T-helper 17 cell (primary cell): ENCODE data around the gene RPL6. TPM values are rescaled to one million over a fixed set of nuclear protein-coding genes. Genes with fewer than 3 reads are reported as not detected.
A peak's percentile ranks its signal among the peaks of the same experiment; 100 is the strongest.

Experiments used
- ATAC-seq: fragments of 150-1000 bp; cut with Tn5 transposase; 2 replicates; pipeline ENCODE4 v1.10.0; 2021; ENCODE audit warnings: mild to moderate bottlenecking, moderate library complexity
- DNase-seq, 3 donors: peaks; one replicate each; pipeline versions ENCODE4 v3.0.0 to v3.0.0-alpha.2; 2020 to 2021
- H3K9me3 ChIP-seq: one replicate; pipeline ENCODE4 v1.7.0; 2013; ENCODE audit warnings: low read length, mild to moderate bottlenecking; ENCODE audit not compliant: control insufficient read depth, poor library complexity, severe bottlenecking
- H3K27ac Mint-ChIP-seq: one replicate; pipeline ENCODE4 v1.8.0; 2022; ENCODE audit warnings: mild to moderate bottlenecking, moderate library complexity, mixed read lengths
- H3K27me3 Mint-ChIP-seq: one replicate; pipeline ENCODE4 v1.8.0; 2022; ENCODE audit warnings: mixed read lengths
- H3K36me3 Mint-ChIP-seq: one replicate; pipeline ENCODE4 v1.8.0; 2022; ENCODE audit warnings: low read depth, mixed read lengths
- H3K4me1 Mint-ChIP-seq: one replicate; pipeline ENCODE4 v1.8.0; 2022; ENCODE audit warnings: mild to moderate bottlenecking, mixed read lengths
- H3K4me3 Mint-ChIP-seq: one replicate; pipeline ENCODE4 v1.8.0; 2022; ENCODE audit warnings: mild to moderate bottlenecking, moderate library complexity, mixed read lengths
- total RNA-seq, 4 donors: library from RNA in 2 of 4; stranded (reverse) in 2 of 4; gene quantifications; one replicate each; pipeline ENCODE4 v1.2.3 and lab custom pipeline; 2022 to 2026

Gene RPL6
- total RNA-seq, 2 donors from 2014 or later, result 1,682 to 1,686 TPM

DNA sequence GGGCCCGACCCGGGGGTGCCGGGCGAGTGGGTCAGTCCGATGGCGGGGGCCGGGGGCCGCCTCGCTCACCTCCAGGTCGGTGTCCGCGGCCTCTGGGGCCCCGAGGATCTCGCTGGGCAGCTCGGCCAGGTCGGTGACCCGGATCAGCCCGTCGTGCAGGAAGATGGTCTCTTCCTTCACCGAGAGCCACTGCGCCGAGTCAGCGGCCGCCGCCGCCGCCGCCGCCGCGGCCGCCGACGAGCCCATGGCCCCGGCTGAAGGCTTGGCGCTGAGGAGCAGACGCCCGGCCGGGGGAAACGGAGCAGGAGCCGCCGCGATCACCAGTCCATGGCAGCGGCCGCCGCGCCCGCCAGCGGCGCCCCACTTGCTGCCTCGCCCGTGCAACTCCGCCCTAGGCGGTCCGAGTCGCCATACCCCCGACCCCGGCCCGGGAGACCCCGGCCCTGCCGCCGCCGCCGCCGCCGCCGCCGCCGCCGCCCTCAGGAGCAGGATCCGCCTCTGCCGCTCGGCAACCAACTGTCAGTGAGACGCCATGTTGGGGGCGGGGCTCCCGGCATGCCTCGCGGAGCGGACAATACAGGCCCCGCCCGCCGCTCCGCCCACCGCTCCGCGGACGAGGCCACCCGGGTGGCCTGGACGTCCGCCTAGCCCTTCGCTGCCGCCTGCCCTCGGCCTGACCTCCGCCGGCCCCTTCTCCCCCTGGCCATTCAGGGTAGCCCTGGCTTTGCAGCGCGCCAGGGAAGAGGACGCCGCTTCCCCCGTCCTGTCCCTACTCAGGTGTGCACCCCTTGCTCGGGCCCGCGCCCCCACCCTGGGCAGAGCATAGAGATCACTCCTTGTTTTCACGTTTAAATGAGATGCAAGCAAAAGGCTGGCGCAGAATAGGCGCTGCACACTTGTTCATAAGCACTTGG, 27.3 kb downstream of the RPL6 start, which contains the start of gene HECTD4:
Gene HECTD4 (minus strand): TSS at position 549 of the 914 bp plus-strand sequence. CDS start 303 bp downstream, at position 246.
- Mint-ChIP-seq H3K27me3 (no peaks in the 10 kb centered on the region), H3K27ac (peak within 1 kb of the TSS; percentile 80), H3K4me3 (peak within 1 kb of the TSS; percentile 98), H3K4me1 (peaks cover 15% of the 10 kb centered on the region), H3K36me3 (peaks cover 4% of the 10 kb centered on the region)
- DNase-seq, result peak; percentile 88 to 95 (median 88)
- peak; percentile 98 for ATAC-seq
- no peaks in the 10 kb centered on the region for H3K9me3 ChIP-seq

DNA sequence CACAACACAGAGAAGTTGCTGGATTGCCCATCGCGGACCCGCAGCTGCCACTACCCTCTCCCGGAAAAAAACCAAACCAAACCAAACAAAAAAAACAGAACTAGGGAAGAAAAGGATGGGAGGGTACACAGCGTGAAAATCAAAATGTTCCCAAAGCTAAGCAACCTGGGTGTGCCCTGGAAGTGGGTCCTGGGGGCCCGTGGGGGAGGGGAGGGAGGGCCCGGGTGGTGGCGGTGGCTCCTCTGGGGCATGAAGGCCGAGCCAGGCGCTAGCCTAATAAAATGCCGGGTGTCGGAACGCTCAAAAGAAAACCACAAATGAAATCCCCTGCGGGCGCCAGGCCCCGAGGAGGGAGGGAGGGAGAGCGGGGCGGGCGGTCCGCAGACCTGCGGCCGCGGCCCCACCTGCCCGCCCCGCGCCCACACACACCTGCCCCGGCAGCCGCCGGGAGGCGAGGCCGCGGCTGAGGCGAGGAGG, 28.0 kb downstream of the RPL6 start:
- Mint-ChIP-seq H3K4me1 (peaks cover 16% of the 10 kb centered on the region), H3K4me3 (peak overlapping the region; percentile 98), H3K27ac (peak overlapping the region; percentile 80), H3K27me3 (no peaks in the 10 kb centered on the region), H3K36me3 (peaks cover 4% of the 10 kb centered on the region)
- ATAC-seq, result peak; percentile 35
- peak in 2 of 3 donors; percentile 31 to 34 for DNase-seq
- H3K9me3 ChIP-seq, result no peaks in the 10 kb centered on the region

DNA sequence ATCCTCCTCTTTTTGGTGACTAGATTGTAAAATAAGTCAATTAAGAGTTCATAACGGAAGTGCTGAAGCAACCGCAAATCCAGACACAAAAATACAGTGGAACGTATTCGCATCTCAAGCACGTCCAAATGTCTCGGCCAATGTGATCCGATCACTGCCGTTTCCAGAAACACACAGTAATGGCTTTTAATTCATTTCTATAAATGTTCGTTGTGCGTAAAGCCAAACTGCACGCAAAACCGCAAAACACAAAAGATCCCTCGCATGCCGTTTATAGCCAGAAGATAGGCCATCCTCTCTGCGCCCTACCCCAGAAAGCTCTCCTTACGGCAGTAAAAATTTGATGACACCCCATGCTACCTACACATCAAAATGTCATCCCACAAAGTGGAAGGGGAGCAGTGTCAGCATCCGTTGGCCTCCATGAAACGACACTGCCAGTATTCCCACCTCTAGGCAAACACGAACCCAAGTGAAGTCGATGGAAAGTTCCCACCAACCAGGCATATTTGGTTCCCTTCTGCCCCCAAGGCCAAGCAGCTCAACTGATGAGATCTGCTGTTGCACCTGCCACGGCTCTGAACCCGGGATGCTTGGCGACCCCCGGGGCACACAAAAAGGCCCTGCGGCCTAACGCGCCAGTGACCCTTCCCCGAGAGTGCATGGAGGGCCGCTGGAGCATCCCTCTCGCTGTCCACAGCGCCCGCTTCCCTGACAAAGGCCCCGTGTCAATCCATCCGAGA, 28.6 kb downstream of the RPL6 start:
- peak overlapping the region; percentile 98 for H3K4me3 Mint-ChIP-seq
- ATAC-seq (no peak), DNase-seq (no peak)
- peaks cover 4% of the 10 kb centered on the region for H3K36me3 Mint-ChIP-seq
- peak overlapping the region; percentile 80 for H3K27ac Mint-ChIP-seq
- peaks cover 14% of the 10 kb centered on the region for H3K4me1 Mint-ChIP-seq
- no peaks in the 10 kb centered on the region for H3K27me3 Mint-ChIP-seq
- no peaks in the 10 kb centered on the region for H3K9me3 ChIP-seq

DNA sequence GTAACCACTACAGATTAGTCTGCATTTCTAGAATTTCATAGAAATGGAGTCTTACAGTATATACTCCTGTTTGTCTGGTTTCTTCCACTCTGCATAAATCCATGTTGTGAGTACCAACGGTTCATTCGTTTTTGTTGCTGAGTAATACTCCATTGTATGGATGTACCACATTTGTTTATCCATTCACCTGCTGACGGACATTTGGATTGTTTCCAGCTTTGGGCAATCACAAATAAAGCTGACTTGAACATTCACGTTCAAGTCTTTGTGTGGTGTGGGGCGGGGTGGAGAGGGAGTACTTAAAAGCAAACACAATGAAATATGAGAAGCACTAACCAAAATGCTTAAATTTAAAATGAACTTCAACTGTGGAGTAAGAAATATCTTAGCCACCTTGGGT, 34.3 kb downstream of the RPL6 start:
- DNase-seq (no peak), ATAC-seq (no peak)
- H3K4me3 Mint-ChIP-seq, result no peak overlapping the region
- no peak overlapping the region for H3K27ac Mint-ChIP-seq
- H3K4me1 Mint-ChIP-seq, result peaks cover 16% of the 10 kb centered on the region
- H3K27me3 Mint-ChIP-seq, result no peaks in the 10 kb centered on the region
- H3K9me3 ChIP-seq, result no peaks in the 10 kb centered on the region
- H3K36me3 Mint-ChIP-seq, result peaks cover 2% of the 10 kb centered on the region

DNA sequence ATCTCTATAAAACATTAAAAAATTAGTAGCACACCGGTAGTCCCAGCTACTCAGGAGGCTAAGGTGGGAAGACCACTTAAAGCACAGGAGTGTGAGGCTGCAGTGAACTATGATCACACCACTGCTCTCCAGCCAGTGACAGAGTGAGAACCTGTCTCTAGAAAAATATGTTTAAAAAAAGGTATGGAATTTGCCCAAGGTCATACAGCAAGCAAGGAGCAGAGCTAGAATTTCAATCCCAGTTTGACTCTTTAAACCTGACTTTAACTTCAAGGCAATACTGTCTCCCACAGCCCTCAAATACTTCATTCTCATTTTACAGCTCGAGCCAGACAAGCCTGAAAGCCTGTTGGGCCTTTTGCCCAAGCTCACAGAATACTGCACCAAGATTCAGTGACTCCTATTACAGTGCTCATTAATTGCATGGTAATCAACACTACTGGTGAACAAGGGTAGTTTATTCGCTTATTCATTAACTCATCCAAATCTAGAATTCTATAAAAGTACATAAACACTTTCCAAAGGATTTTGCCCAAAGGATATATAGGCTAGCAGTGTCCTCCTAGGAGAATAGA, 35.2 kb downstream of the RPL6 start:
- no peaks in the 10 kb centered on the region for H3K9me3 ChIP-seq
- Mint-ChIP-seq H3K36me3 (peaks cover 4% of the 10 kb centered on the region), H3K27ac (no peak overlapping the region), H3K27me3 (no peaks in the 10 kb centered on the region), H3K4me1 (peaks cover 19% of the 10 kb centered on the region), H3K4me3 (no peak overlapping the region)
- no peak for ATAC-seq
- DNase-seq, result no peak

DNA sequence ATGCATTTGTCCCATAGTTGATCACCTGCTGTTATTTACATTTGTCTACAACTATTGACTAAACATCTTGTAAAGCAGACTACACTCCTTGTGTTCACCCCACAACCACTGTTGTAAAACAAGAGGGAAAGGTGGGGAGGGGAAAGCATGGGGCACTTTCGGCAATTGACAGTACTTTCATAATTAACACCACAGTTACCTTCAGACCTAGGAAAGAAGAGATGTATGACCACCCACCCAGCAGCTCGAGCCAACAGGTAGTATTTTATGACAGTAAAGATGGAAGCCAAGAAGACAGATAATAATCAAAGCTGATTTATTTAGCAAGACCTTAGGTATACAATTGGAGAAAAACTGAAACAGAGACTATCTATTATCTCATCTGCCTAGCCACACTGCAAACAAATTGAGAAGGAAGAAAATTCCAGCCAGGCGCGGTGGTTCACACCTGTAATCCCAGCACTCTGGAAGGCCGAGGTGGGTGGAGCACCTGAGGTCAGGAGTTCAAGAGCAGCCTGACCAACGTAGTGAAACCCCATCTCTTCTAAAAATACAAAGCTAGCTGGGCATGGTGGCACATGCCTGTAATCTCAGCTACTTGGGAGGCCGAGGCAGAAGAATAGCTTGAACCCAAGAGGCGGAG, 38.4 kb downstream of the RPL6 start:
- Mint-ChIP-seq H3K27me3 (no peaks in the 10 kb centered on the region), H3K36me3 (peaks cover 4% of the 10 kb centered on the region), H3K4me3 (no peak overlapping the region), H3K27ac (no peak overlapping the region), H3K4me1 (peaks cover 17% of the 10 kb centered on the region)
- no peak for ATAC-seq
- no peaks in the 10 kb centered on the region for H3K9me3 ChIP-seq
- DNase-seq, result no peak

DNA sequence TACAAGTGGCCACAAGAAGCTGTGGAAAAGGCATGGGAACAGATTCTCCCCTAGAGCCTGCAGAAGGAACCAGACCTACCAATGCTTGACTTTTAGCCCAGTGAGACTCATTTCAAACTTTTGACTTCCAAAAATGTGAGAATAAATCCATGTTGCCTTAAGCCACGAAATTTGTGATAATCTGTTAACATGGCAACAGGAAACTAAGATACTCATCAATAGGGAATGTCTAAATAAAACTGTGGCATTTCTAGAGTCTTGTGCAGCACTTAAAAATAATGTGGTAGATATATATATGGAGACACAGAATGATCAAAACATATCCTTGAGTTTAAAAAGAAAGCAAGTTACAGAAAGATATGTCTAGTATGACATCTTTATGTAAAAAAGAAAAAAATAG, 39.2 kb downstream of the RPL6 start:
- no peaks in the 10 kb centered on the region for H3K27me3 Mint-ChIP-seq
- H3K27ac Mint-ChIP-seq, result no peak overlapping the region
- ATAC-seq (no peak), DNase-seq (no peak)
- peaks cover 4% of the 10 kb centered on the region for H3K36me3 Mint-ChIP-seq
- peaks cover 17% of the 10 kb centered on the region for H3K4me1 Mint-ChIP-seq
- no peaks in the 10 kb centered on the region for H3K9me3 ChIP-seq
- no peak overlapping the region for H3K4me3 Mint-ChIP-seq

DNA sequence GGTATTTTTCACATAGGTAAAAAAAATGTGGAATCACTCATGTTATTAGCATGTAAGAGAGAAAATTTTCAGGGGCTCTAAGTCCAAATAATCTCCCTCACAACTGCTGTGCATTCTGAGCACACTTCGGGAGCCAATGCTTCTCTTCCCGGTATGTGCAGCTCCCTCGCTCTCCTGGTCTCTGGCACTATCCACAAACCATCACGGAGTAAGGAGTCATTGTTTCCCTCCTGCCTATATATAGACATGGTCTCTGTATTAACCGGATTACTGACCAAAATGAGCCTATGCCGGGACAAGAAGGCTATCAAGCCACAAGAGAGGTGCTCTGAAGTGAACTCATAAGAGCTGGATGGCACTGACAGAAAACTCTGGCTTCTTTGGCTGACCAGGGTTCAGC, 40.5 kb downstream of the RPL6 start:
- no peaks in the 10 kb centered on the region for H3K9me3 ChIP-seq
- H3K36me3 Mint-ChIP-seq, result peaks cover 2% of the 10 kb centered on the region
- DNase-seq, result no peak
- H3K27ac Mint-ChIP-seq, result no peak overlapping the region
- H3K4me3 Mint-ChIP-seq, result no peak overlapping the region
- no peak for ATAC-seq
- H3K27me3 Mint-ChIP-seq, result no peaks in the 10 kb centered on the region
- peaks cover 13% of the 10 kb centered on the region for H3K4me1 Mint-ChIP-seq

DNA sequence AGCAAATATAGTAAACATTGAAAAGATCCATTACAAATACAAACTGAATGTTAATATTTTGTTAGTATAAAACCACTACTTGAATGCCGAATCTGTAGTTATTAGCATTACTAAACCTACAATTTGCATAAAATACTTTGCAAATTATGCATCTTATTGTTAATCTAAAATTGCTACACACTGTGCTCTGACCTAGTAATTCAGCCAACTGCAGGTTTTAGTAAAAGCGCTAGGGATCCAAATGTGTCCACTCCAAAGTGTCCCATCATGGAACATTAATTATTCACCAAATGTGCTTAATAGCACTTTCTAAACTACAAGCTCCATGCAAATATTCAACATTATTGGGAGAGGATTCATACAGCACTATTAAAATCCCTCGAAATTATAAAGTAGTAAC, 41.4 kb downstream of the RPL6 start:
- no peaks in the 10 kb centered on the region for H3K27me3 Mint-ChIP-seq
- H3K36me3 Mint-ChIP-seq, result peaks cover 2% of the 10 kb centered on the region
- no peak overlapping the region for H3K4me3 Mint-ChIP-seq
- no peak overlapping the region for H3K27ac Mint-ChIP-seq
- DNase-seq, result no peak
- H3K9me3 ChIP-seq, result no peaks in the 10 kb centered on the region
- peaks cover 13% of the 10 kb centered on the region for H3K4me1 Mint-ChIP-seq
- ATAC-seq, result no peak

DNA sequence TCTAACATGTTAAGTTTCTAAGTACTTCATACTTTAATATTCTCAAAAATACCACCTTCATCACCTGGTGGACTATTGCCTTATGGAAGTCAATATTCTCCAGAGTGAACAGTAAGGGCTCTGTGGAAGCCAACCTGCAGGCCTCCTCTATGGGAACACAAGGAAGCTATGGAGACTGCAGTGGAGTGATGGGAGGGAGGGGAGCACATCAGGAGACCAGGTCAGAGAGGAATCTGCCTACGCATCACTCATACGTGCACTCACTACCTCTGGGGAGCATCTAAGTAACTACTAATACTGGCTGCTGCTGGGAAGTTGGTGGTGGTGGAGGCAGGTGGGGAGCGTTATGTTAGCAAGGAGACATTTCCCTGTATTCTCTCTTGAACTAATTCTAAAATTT, 47.1 kb downstream of the RPL6 start:
- ATAC-seq (no peak), DNase-seq (no peak)
- Mint-ChIP-seq H3K27me3 (no peaks in the 10 kb centered on the region), H3K27ac (no peak overlapping the region), H3K4me1 (peaks cover 8% of the 10 kb centered on the region), H3K4me3 (no peak overlapping the region), H3K36me3 (no peaks in the 10 kb centered on the region)
- no peaks in the 10 kb centered on the region for H3K9me3 ChIP-seq

DNA sequence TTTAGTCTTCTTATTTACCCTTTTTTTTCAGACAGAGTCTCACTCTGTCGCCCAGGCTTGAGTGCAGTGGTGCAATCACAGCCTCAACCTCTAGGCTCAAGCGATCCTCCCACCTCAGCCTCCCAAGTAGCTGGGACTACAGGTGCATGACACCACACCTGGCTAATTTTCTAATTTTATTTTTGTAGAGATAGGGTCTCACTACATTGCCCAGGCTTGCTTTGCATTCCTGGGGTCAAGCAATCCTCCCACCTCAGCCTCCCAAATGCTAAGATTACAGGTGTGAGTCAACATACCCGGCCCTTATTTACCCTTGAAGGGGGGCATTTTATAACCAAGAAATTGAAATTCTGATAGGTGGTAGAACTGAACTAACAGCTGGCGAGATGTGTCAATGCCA, 48.1 kb downstream of the RPL6 start:
- Mint-ChIP-seq H3K27ac (no peak overlapping the region), H3K27me3 (no peaks in the 10 kb centered on the region)

DNA sequence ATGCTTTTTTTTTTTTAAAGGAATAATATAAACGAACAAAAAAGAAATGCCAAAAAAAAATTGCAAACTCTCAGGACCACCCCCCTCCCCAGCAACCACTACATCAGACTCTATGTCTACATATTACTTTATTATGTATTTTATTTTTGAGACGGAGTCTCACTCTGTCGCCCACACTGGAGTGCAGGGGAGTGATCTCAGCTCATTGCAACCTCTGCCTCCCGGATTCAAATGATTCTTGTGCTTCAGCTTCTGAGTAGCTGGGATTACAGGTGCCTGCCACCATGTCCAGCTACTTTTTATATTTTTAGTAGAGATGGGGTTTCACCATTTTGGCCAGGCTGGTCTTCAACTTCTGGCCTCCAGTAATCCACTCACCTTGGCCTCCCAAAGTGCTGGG, 50.1 kb downstream of the RPL6 start:
- DNase-seq (no peak), ATAC-seq (no peak)
- Mint-ChIP-seq H3K4me3 (no peak overlapping the region), H3K36me3 (no peaks in the 10 kb centered on the region), H3K27me3 (no peaks in the 10 kb centered on the region), H3K4me1 (peaks cover 12% of the 10 kb centered on the region), H3K27ac (no peak overlapping the region)
- no peaks in the 10 kb centered on the region for H3K9me3 ChIP-seq

More for the DNA sequence above, 48.1 kb downstream of the RPL6 start:
- H3K36me3 Mint-ChIP-seq, result no peaks in the 10 kb centered on the region
- ATAC-seq (no peak), DNase-seq (no peak)
- H3K9me3 ChIP-seq, result no peaks in the 10 kb centered on the region
- no peak overlapping the region for H3K4me3 Mint-ChIP-seq
- H3K4me1 Mint-ChIP-seq, result peaks cover 9% of the 10 kb centered on the region

DNA sequence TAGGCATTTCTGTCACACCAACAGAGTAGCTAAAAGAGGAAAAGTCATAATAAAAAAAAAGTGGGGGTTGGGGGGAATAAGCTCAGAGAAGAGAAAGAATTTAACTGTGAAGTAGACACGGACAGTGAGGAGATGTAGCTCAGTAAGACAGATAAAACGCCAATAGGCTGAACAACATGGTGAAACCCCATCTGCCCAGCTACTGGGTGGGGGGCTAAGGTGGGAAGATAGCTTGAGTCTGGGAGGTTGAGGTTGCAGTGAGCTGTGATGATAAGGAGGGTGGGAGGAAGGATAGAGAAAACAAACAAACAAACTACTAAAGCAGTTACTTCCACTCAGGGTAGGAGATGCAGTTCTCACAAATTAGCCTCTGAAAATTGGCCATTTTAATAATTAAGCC, 52.2 kb downstream of the RPL6 start:
- Mint-ChIP-seq H3K27ac (no peak overlapping the region), H3K4me1 (peaks cover 16% of the 10 kb centered on the region), H3K27me3 (no peaks in the 10 kb centered on the region), H3K36me3 (no peaks in the 10 kb centered on the region), H3K4me3 (no peak overlapping the region)
- no peaks in the 10 kb centered on the region for H3K9me3 ChIP-seq
- no peak for ATAC-seq
- no peak for DNase-seq
